ENCODE results near the gene HIRIP3.
"Not testable (repeated sequence)": the region's sequence is repeated elsewhere in the genome, so short reads cannot be mapped to it uniquely, and the experiment has no call there.

The HIRIP3 gene

GRCh38 chr16:30017937-30018336, 22.5 kb upstream of the HIRIP3 start:
- FAIRE-seq; DNase-seq (ENCODE audit: extremely low spot score, insufficient read length, low read depth): not testable (repeated sequence)

- DNase-seq (ENCODE audit: extremely low spot score, insufficient read length, low read depth) (no peak), FAIRE-seq (no peak)
These were observed 21.9 kb upstream of the HIRIP3 start for GRCh38 chr16:30017277-30017656.

GRCh38 chr16:30016555-30017276, 21.3 kb upstream of the HIRIP3 start:
- no peak for FAIRE-seq
- DNase-seq (ENCODE audit: extremely low spot score, insufficient read length, low read depth): no peak

- not testable (repeated sequence) for FAIRE-seq; DNase-seq (ENCODE audit: extremely low spot score, insufficient read length, low read depth)
These were observed 20.0 kb upstream of the HIRIP3 start for GRCh38 chr16:30015450-30015849.

GRCh38 chr16:30012598-30012997, 17.2 kb upstream of the HIRIP3 start:
- not testable (repeated sequence) for FAIRE-seq; DNase-seq (ENCODE audit: extremely low spot score, insufficient read length, low read depth)

GRCh38 chr16:30011714-30012504, 16.5 kb upstream of the HIRIP3 start:
- DNase-seq (ENCODE audit: extremely low spot score, insufficient read length, low read depth) (no peak), FAIRE-seq (no peak)

- FAIRE-seq: no peak
- DNase-seq (ENCODE audit: extremely low spot score, insufficient read length, low read depth): no peak
These were observed 15.7 kb upstream of the HIRIP3 start, which contains the start of gene DOC2A for GRCh38 chr16:30010844-30011713. Gene DOC2A (minus strand): TSS chr16:30011027. CDS start chr16:30010222, 805 bp downstream.

- no peak for FAIRE-seq
- DNase-seq (ENCODE audit: extremely low spot score, insufficient read length, low read depth): no peak
These were observed 14.8 kb upstream of the HIRIP3 start for GRCh38 chr16:30009990-30010843.

- DNase-seq (ENCODE audit: extremely low spot score, insufficient read length, low read depth) (no peak), FAIRE-seq (no peak)
These were observed 13.9 kb upstream of the HIRIP3 start for GRCh38 chr16:30009085-30009862.

- FAIRE-seq (no peak), DNase-seq (ENCODE audit: extremely low spot score, insufficient read length, low read depth) (no peak)
These were observed 12.0 kb upstream of the HIRIP3 start for GRCh38 chr16:30007378-30007895.

- no peak for FAIRE-seq
- no peak for DNase-seq (ENCODE audit: extremely low spot score, insufficient read length, low read depth)
These were observed 11.4 kb upstream of the HIRIP3 start for GRCh38 chr16:30006659-30007377.

GRCh38 chr16:30006095-30006473, 10.7 kb upstream of the HIRIP3 start:
- FAIRE-seq (no peak), DNase-seq (ENCODE audit: extremely low spot score, insufficient read length, low read depth) (no peak)

GRCh38 chr16:30005341-30006094, 10.1 kb upstream of the HIRIP3 start:
- FAIRE-seq (peak; percentile 60), DNase-seq (ENCODE audit: extremely low spot score, insufficient read length, low read depth) (peak; percentile 46)

GRCh38 chr16:30004811-30005242, 9.4 kb upstream of the HIRIP3 start:
- DNase-seq (ENCODE audit: extremely low spot score, insufficient read length, low read depth): no peak
- no peak for FAIRE-seq

- FAIRE-seq (no peak), DNase-seq (ENCODE audit: extremely low spot score, insufficient read length, low read depth) (no peak)
These were observed 9.0 kb upstream of the HIRIP3 start for GRCh38 chr16:30004424-30004776.

- no peak for FAIRE-seq
These were observed 8.4 kb upstream of the HIRIP3 start for GRCh38 chr16:30003670-30004423.

More at GRCh38 chr16:30003670-30004423, 8.4 kb upstream of the HIRIP3 start:
- no peak for DNase-seq (ENCODE audit: extremely low spot score, insufficient read length, low read depth)

Data from GM18507 (cell line).